GM12878 (cell line): ENCODE data around the gene CLK2.

ENCODE experiments used
- BRCA1 ChIP-seq: IDR thresholded peaks from 2 replicates; pipeline ENCODE4 v1.6.1; 2011; ENCODE audit warnings: low read depth, low read length, improper control_type of control experiment
- CREB1 ChIP-seq: IDR thresholded peaks from 2 replicates; pipeline ENCODE4 v1.6.1; 2012; ENCODE audit warnings: low read depth, mild to moderate bottlenecking, inconsistent platforms
- EZH2 ChIP-seq: IDR thresholded peaks from 2 replicates; pipeline ENCODE4 v1.6.1; 2012; ENCODE audit warnings: low read depth, mild to moderate bottlenecking, control low read depth, inconsistent platforms, low read length, borderline replicate concordance; ENCODE audit not compliant: control insufficient read depth
- FOXM1 ChIP-seq: IDR thresholded peaks from 2 replicates; pipeline ENCODE4 v1.6.1; 2012; ENCODE audit warnings: low read depth, mild to moderate bottlenecking, inconsistent platforms, low read length, moderate library complexity
- HDGF ChIP-seq: fragments of 450-650 bp; IDR thresholded peaks from 2 replicates; pipeline ENCODE4 v1.6.1; 2016; ENCODE audit warnings: antibody characterized with exemption
- NR2C2 ChIP-seq: IDR thresholded peaks from 2 replicates; pipeline ENCODE4 v1.6.1; 2011; ENCODE audit warnings: borderline replicate concordance, low read depth; ENCODE audit not compliant: control insufficient read depth, insufficient read length
- POLR2A ChIP-seq: IDR thresholded peaks from 2 replicates; pipeline ENCODE4 v1.6.1; 2011; ENCODE audit warnings: low read depth, mild to moderate bottlenecking, low read length
- TARDBP ChIP-seq: IDR thresholded peaks from 2 replicates; pipeline ENCODE4 v1.6.1; 2016; ENCODE audit warnings: borderline replicate concordance
- TCF7 ChIP-seq: IDR thresholded peaks from 2 replicates; pipeline ENCODE4 v1.6.1; 2014; ENCODE audit warnings: antibody characterized with exemption, borderline replicate concordance
- TF ChIP-seq, protein P1 (sequence below): fragments of 450-650 bp; IDR thresholded peaks from 2 replicates; pipeline ENCODE4 v1.6.1; 2016; ENCODE audit warnings: mild to moderate bottlenecking, moderate library complexity, borderline replicate concordance
- TF ChIP-seq, protein P2 (sequence below), 3 experiments: IDR thresholded peaks in 2 of 3; conservative IDR thresholded peaks in 1 of 3; 2 replicates each; pipeline ENCODE4 v1.5.1; 2011; ENCODE audit warnings: low read depth in 3 of 3, low read length in 3 of 3, mild to moderate bottlenecking in 3 of 3, control low read depth in 2 of 3, moderate library complexity in 2 of 3, inconsistent platforms in 1 of 3, mixed read lengths in 1 of 3; ENCODE audit not compliant: control insufficient read depth in 2 of 3, insufficient read depth in 1 of 3; ENCODE audit errors: extremely low read depth in 1 of 3
- TF ChIP-seq, protein P3 (sequence below): IDR thresholded peaks from 2 replicates; pipeline ENCODE4 v1.6.1; 2011; ENCODE audit warnings: mild to moderate bottlenecking, low read depth, low read length, moderate library complexity; ENCODE audit not compliant: insufficient replicate concordance

DNA sequence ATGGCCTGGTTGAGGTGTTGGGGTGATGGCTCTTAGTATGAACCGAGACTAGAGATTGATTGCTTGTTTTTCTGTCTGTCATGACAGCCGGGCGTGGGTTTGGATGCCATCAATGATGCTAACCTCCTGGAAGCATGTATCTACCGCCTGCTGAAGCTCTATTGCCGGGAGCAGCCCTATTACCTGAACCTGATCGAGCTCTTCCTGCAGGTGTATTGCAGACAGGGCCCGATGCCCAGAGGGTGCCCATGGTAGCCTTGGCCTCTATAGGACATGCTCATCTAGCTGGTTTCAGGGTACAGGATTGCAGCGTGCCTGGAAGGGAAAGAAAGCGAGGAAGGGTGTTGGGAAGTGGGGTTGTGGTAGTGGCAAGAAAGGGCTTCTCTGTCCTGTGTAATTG is 44.8 kb upstream of the CLK2 start:
- TF ChIP-seq TARDBP, result no peak
- no peak for TF ChIP-seq POLR2A
- no peak for TF ChIP-seq CREB1
- TF ChIP-seq, protein P1, sequence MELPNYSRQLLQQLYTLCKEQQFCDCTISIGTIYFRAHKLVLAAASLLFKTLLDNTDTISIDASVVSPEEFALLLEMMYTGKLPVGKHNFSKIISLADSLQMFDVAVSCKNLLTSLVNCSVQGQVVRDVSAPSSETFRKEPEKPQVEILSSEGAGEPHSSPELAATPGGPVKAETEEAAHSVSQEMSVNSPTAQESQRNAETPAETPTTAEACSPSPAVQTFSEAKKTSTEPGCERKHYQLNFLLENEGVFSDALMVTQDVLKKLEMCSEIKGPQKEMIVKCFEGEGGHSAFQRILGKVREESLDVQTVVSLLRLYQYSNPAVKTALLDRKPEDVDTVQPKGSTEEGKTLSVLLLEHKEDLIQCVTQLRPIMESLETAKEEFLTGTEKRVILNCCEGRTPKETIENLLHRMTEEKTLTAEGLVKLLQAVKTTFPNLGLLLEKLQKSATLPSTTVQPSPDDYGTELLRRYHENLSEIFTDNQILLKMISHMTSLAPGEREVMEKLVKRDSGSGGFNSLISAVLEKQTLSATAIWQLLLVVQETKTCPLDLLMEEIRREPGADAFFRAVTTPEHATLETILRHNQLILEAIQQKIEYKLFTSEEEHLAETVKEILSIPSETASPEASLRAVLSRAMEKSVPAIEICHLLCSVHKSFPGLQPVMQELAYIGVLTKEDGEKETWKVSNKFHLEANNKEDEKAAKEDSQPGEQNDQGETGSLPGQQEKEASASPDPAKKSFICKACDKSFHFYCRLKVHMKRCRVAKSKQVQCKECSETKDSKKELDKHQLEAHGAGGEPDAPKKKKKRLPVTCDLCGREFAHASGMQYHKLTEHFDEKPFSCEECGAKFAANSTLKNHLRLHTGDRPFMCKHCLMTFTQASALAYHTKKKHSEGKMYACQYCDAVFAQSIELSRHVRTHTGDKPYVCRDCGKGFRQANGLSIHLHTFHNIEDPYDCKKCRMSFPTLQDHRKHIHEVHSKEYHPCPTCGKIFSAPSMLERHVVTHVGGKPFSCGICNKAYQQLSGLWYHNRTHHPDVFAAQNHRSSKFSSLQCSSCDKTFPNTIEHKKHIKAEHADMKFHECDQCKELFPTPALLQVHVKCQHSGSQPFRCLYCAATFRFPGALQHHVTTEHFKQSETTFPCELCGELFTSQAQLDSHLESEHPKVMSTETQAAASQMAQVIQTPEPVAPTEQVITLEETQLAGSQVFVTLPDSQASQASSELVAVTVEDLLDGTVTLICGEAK, result no peak
- TF ChIP-seq EZH2, result no peak
- no peak for TF ChIP-seq BRCA1
- TF ChIP-seq, protein P2, sequence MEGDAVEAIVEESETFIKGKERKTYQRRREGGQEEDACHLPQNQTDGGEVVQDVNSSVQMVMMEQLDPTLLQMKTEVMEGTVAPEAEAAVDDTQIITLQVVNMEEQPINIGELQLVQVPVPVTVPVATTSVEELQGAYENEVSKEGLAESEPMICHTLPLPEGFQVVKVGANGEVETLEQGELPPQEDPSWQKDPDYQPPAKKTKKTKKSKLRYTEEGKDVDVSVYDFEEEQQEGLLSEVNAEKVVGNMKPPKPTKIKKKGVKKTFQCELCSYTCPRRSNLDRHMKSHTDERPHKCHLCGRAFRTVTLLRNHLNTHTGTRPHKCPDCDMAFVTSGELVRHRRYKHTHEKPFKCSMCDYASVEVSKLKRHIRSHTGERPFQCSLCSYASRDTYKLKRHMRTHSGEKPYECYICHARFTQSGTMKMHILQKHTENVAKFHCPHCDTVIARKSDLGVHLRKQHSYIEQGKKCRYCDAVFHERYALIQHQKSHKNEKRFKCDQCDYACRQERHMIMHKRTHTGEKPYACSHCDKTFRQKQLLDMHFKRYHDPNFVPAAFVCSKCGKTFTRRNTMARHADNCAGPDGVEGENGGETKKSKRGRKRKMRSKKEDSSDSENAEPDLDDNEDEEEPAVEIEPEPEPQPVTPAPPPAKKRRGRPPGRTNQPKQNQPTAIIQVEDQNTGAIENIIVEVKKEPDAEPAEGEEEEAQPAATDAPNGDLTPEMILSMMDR (IDR thresholded peaks at IDR 0.05 in 2 of 3, conservative IDR thresholded peaks at IDR 0.05 in 1 of 3; ENCODE audit: control insufficient read depth in 2 of 3, extremely low read depth in 1 of 3, insufficient read depth in 1 of 3, low read depth in 3 of 3, low read length in 3 of 3), result no peak
- no peak for TF ChIP-seq FOXM1
- TF ChIP-seq NR2C2, result no peak
- TF ChIP-seq, protein P3, sequence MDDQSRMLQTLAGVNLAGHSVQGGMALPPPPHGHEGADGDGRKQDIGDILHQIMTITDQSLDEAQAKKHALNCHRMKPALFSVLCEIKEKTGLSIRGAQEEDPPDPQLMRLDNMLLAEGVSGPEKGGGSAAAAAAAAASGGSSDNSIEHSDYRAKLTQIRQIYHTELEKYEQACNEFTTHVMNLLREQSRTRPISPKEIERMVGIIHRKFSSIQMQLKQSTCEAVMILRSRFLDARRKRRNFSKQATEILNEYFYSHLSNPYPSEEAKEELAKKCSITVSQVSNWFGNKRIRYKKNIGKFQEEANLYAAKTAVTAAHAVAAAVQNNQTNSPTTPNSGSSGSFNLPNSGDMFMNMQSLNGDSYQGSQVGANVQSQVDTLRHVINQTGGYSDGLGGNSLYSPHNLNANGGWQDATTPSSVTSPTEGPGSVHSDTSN, result no peak
- TF ChIP-seq TCF7, result no peak
- TF ChIP-seq HDGF, result no peak
